NCI-H748 (cell line): ENCODE data around the gene HENMT1.
"Not testable (repeated sequence)": the region's sequence is repeated elsewhere in the genome, so short reads cannot be mapped to it uniquely, and the experiment has no call there.

ENCODE experiments used
- DNase-seq: peaks from one replicate; lab custom pipeline; 2025; ENCODE audit not compliant: unreplicated experiment; lab: John Stamatoyannopoulos, UW

HENMT1 gene

GRCh38 chr1:108671143-108671542 lies 10.2 kb upstream of the HENMT1 start:
- no peak for DNase-seq

GRCh38 chr1:108670131-108670773 lies 9.4 kb upstream of the HENMT1 start:
- no peak for DNase-seq

GRCh38 chr1:108669679-108670078 lies 8.8 kb upstream of the HENMT1 start:
- DNase-seq = no peak

- no peak for DNase-seq
Observed at GRCh38 chr1:108668777-108669176, 7.9 kb upstream of the HENMT1 start.

GRCh38 chr1:108667422-108667821 lies 6.5 kb upstream of the HENMT1 start:
- DNase-seq = not testable (repeated sequence)

- DNase-seq = no peak
Observed at GRCh38 chr1:108665771-108666170, 4.9 kb upstream of the HENMT1 start.

- DNase-seq = no peak
Observed at GRCh38 chr1:108665067-108665466, 4.2 kb upstream of the HENMT1 start.

GRCh38 chr1:108664481-108664880 lies 3.6 kb upstream of the HENMT1 start:
- DNase-seq = no peak

GRCh38 chr1:108663074-108663473 lies 2.2 kb upstream of the HENMT1 start:
- no peak for DNase-seq

GRCh38 chr1:108657356-108658080 lies 3.4 kb downstream of the HENMT1 start:
- DNase-seq = no peak

- no peak for DNase-seq
Observed at GRCh38 chr1:108653431-108654105, 7.3 kb downstream of the HENMT1 start.

- no peak for DNase-seq
Observed at GRCh38 chr1:108646648-108647269, 14.1 kb downstream of the HENMT1 start.

GRCh38 chr1:108646265-108646647 lies 14.6 kb downstream of the HENMT1 start:
- no peak for DNase-seq

GRCh38 chr1:108645564-108646184 lies 15.2 kb downstream of the HENMT1 start:
- DNase-seq = no peak

- no peak for DNase-seq
Observed at GRCh38 chr1:108644984-108645383, 15.9 kb downstream of the HENMT1 start.

- DNase-seq = peak; percentile 69
Observed at GRCh38 chr1:108643492-108644335, 17.2 kb downstream of the HENMT1 start.

GRCh38 chr1:108640863-108641262 lies 20.0 kb downstream of the HENMT1 start:
- not testable (repeated sequence) for DNase-seq

GRCh38 chr1:108639899-108640560 lies 20.9 kb downstream of the HENMT1 start:
- no peak for DNase-seq

GRCh38 chr1:108636876-108637275 lies 24.0 kb downstream of the HENMT1 start:
- DNase-seq = no peak

- DNase-seq = no peak
Observed at GRCh38 chr1:108634521-108634920, 26.4 kb downstream of the HENMT1 start.
